ENCODE measurements around the gene PACRG. TPM values are rescaled to one million over a fixed set of nuclear protein-coding genes. Genes with fewer than 3 reads are reported as not detected.

PACRG gene
- total RNA-seq, 1 experiment from 2014 or later, result not detected

- Histone ChIP-seq H3K9me3 (no peaks in the 10 kb centered on the region), H3K4me3 (no peak overlapping the region), H3K36me3 (no peaks in the 10 kb centered on the region), H3K27me3 (no peaks in the 10 kb centered on the region)
- no peak for DNase-seq
Observed at GRCh38 chr6:163136681-163137397, 409.1 kb downstream of the PACRG start.

- DNase-seq, result no peak
- Histone ChIP-seq H3K4me3 (no peak overlapping the region), H3K9me3 (no peaks in the 10 kb centered on the region), H3K27me3 (no peaks in the 10 kb centered on the region), H3K36me3 (no peaks in the 10 kb centered on the region)
Observed at GRCh38 chr6:163137398-163137881, 409.7 kb downstream of the PACRG start.

GRCh38 chr6:163146036-163146435 lies 418.3 kb downstream of the PACRG start:
- H3K36me3 ChIP-seq, result no peaks in the 10 kb centered on the region
- no peaks in the 10 kb centered on the region for H3K9me3 ChIP-seq
- H3K27me3 ChIP-seq, result no peaks in the 10 kb centered on the region
- no peak overlapping the region for H3K4me3 ChIP-seq
- DNase-seq, result no peak

- Histone ChIP-seq H3K36me3 (no peaks in the 10 kb centered on the region), H3K4me3 (no peak overlapping the region), H3K27me3 (no peaks in the 10 kb centered on the region), H3K9me3 (no peaks in the 10 kb centered on the region)
- DNase-seq, result no peak
Observed at GRCh38 chr6:163147994-163148393, 420.2 kb downstream of the PACRG start.

GRCh38 chr6:163148451-163149278 lies 420.9 kb downstream of the PACRG start:
- Histone ChIP-seq H3K4me3 (no peak overlapping the region), H3K9me3 (no peaks in the 10 kb centered on the region), H3K36me3 (no peaks in the 10 kb centered on the region), H3K27me3 (no peaks in the 10 kb centered on the region)
- DNase-seq, result no peak

GRCh38 chr6:163149279-163149848 lies 421.6 kb downstream of the PACRG start:
- DNase-seq, result no peak
- Histone ChIP-seq H3K27me3 (no peaks in the 10 kb centered on the region), H3K36me3 (no peaks in the 10 kb centered on the region), H3K4me3 (no peak overlapping the region), H3K9me3 (no peaks in the 10 kb centered on the region)

- no peaks in the 10 kb centered on the region for H3K36me3 ChIP-seq
- no peaks in the 10 kb centered on the region for H3K9me3 ChIP-seq
- no peaks in the 10 kb centered on the region for H3K27me3 ChIP-seq
- DNase-seq, result no peak
- H3K4me3 ChIP-seq, result no peak overlapping the region
Observed at GRCh38 chr6:163151212-163151611, 423.4 kb downstream of the PACRG start.

- no peak overlapping the region for H3K4me3 ChIP-seq
- no peaks in the 10 kb centered on the region for H3K27me3 ChIP-seq
- H3K9me3 ChIP-seq, result no peaks in the 10 kb centered on the region
- no peaks in the 10 kb centered on the region for H3K36me3 ChIP-seq
- DNase-seq, result no peak
Observed at GRCh38 chr6:163152701-163153100, 424.9 kb downstream of the PACRG start.

- no peak overlapping the region for H3K4me3 ChIP-seq
- H3K27me3 ChIP-seq, result no peaks in the 10 kb centered on the region
- H3K9me3 ChIP-seq, result no peaks in the 10 kb centered on the region
- H3K36me3 ChIP-seq, result no peaks in the 10 kb centered on the region
- no peak for DNase-seq
Observed at GRCh38 chr6:163159110-163159509, 431.3 kb downstream of the PACRG start.

GRCh38 chr6:163159689-163160088 lies 431.9 kb downstream of the PACRG start:
- Histone ChIP-seq H3K9me3 (no peaks in the 10 kb centered on the region), H3K27me3 (no peaks in the 10 kb centered on the region), H3K4me3 (no peak overlapping the region), H3K36me3 (no peaks in the 10 kb centered on the region)
- DNase-seq, result no peak

- Histone ChIP-seq H3K27me3 (no peaks in the 10 kb centered on the region), H3K36me3 (no peaks in the 10 kb centered on the region), H3K4me3 (no peak overlapping the region), H3K9me3 (no peaks in the 10 kb centered on the region)
- no peak for DNase-seq
Observed at GRCh38 chr6:163162007-163162873, 434.5 kb downstream of the PACRG start.

GRCh38 chr6:163162874-163163213 lies 435.1 kb downstream of the PACRG start:
- Histone ChIP-seq H3K4me3 (no peak overlapping the region), H3K27me3 (no peaks in the 10 kb centered on the region), H3K9me3 (no peaks in the 10 kb centered on the region), H3K36me3 (no peaks in the 10 kb centered on the region)
- DNase-seq, result no peak

- DNase-seq, result no peak
- Histone ChIP-seq H3K4me3 (no peak overlapping the region), H3K27me3 (no peaks in the 10 kb centered on the region), H3K9me3 (no peaks in the 10 kb centered on the region), H3K36me3 (no peaks in the 10 kb centered on the region)
Observed at GRCh38 chr6:163164175-163164900, 436.6 kb downstream of the PACRG start.

GRCh38 chr6:163165155-163165910 lies 437.6 kb downstream of the PACRG start:
- H3K4me3 ChIP-seq, result no peak overlapping the region
- no peaks in the 10 kb centered on the region for H3K9me3 ChIP-seq
- DNase-seq, result no peak
- H3K27me3 ChIP-seq, result no peaks in the 10 kb centered on the region
- no peaks in the 10 kb centered on the region for H3K36me3 ChIP-seq

GRCh38 chr6:163165922-163166321 lies 438.1 kb downstream of the PACRG start:
- H3K4me3 ChIP-seq, result no peak overlapping the region
- no peaks in the 10 kb centered on the region for H3K27me3 ChIP-seq
- H3K36me3 ChIP-seq, result no peaks in the 10 kb centered on the region
- no peaks in the 10 kb centered on the region for H3K9me3 ChIP-seq
- DNase-seq, result no peak
